NCI-H1417 (cell line): Measurements from ENCODE around the gene SLC47A2.

ENCODE experiments used
- DNase-seq, 3 experiments: peaks; one replicate each; lab custom pipeline; 2025; lab: John Stamatoyannopoulos, UW

SLC47A2 gene

GRCh38 chr17:19642373-19642893 lies 74.0 kb downstream of the SLC47A2 start:
- no peak for DNase-seq

GRCh38 chr17:19641687-19642372 lies 74.6 kb downstream of the SLC47A2 start:
- no peak for DNase-seq

- no peak for DNase-seq
These were observed 84.5 kb downstream of the SLC47A2 start for GRCh38 chr17:19631905-19632304.

- no peak for DNase-seq
These were observed 85.7 kb downstream of the SLC47A2 start for GRCh38 chr17:19630661-19631060.

GRCh38 chr17:19630035-19630434 lies 86.3 kb downstream of the SLC47A2 start:
- DNase-seq, result no peak

- no peak for DNase-seq
These were observed 86.9 kb downstream of the SLC47A2 start for GRCh38 chr17:19629449-19629848.
